ENCODE data around the gene CHST10. TPM values are rescaled to one million over a fixed set of nuclear protein-coding genes. Genes with fewer than 3 reads are reported as not detected.

CHST10 gene
- total RNA-seq, 1 experiment from 2014 or later = 11.3 TPM

GRCh38 chr2:100404411-100404810, 13.1 kb downstream of the CHST10 start:
- Histone ChIP-seq H3K9me3 (ENCODE audit: low read depth, low read length, poor library complexity, severe bottlenecking) (no peaks in the 10 kb centered on the region), H3K36me3 (ENCODE audit: insufficient read depth, low read length, poor library complexity, severe bottlenecking) (no peaks in the 10 kb centered on the region), H3K4me3 (ENCODE audit: low read depth, low read length, poor library complexity, severe bottlenecking) (no peak overlapping the region), H3K27me3 (replicated peaks; ENCODE audit: insufficient read depth, low read depth, low read length, poor library complexity) (no peaks in the 10 kb centered on the region), H3K4me1 (ENCODE audit: insufficient read depth, low read length, poor library complexity, severe bottlenecking) (no peaks in the 10 kb centered on the region), H3K27ac (ENCODE audit: low read depth, low read length, poor library complexity, severe bottlenecking) (no peak overlapping the region)
- CTCF ChIA-PET = no interaction called here
- no TSS peak for BruUV-seq (replicated peaks)
- POLR2A ChIA-PET (ENCODE audit: low non-redundant PET) = no interaction called here
- TF ChIP-seq EZH2 (IDR thresholded peaks at IDR 0.05; ENCODE audit: borderline replicate concordance, low read depth, low read length, poor library complexity, severe bottlenecking) (no peak), CTCF (conservative IDR thresholded peaks at IDR 0.05; ENCODE audit: low read depth, low read length) (no peak)
- intact Hi-C loops (cut with micrococcal nuclease; ENCODE audit: unreplicated experiment) = no loop called here
- no peak for DNase-seq (ENCODE audit: low spot score)

GRCh38 chr2:100403722-100404121, 13.7 kb downstream of the CHST10 start:
- Histone ChIP-seq H3K4me3 (ENCODE audit: low read depth, low read length, poor library complexity, severe bottlenecking) (no peak overlapping the region), H3K27me3 (replicated peaks; ENCODE audit: insufficient read depth, low read depth, low read length, poor library complexity) (no peaks in the 10 kb centered on the region), H3K9me3 (ENCODE audit: low read depth, low read length, poor library complexity, severe bottlenecking) (no peaks in the 10 kb centered on the region), H3K27ac (ENCODE audit: low read depth, low read length, poor library complexity, severe bottlenecking) (no peak overlapping the region), H3K4me1 (ENCODE audit: insufficient read depth, low read length, poor library complexity, severe bottlenecking) (no peaks in the 10 kb centered on the region), H3K36me3 (ENCODE audit: insufficient read depth, low read length, poor library complexity, severe bottlenecking) (no peaks in the 10 kb centered on the region)
- TF ChIP-seq CTCF (conservative IDR thresholded peaks at IDR 0.05; ENCODE audit: low read depth, low read length) = no peak
- no peak for TF ChIP-seq EZH2 (IDR thresholded peaks at IDR 0.05; ENCODE audit: borderline replicate concordance, low read depth, low read length, poor library complexity, severe bottlenecking)
- POLR2A ChIA-PET (ENCODE audit: low non-redundant PET) = no interaction called here
- DNase-seq (ENCODE audit: low spot score) = no peak
- intact Hi-C loops (cut with micrococcal nuclease; ENCODE audit: unreplicated experiment) = no loop called here
- no TSS peak for BruUV-seq (replicated peaks)
- CTCF ChIA-PET = no interaction called here

- Histone ChIP-seq H3K4me1 (ENCODE audit: insufficient read depth, low read length, poor library complexity, severe bottlenecking) (no peaks in the 10 kb centered on the region), H3K27ac (ENCODE audit: low read depth, low read length, poor library complexity, severe bottlenecking) (no peak overlapping the region), H3K4me3 (ENCODE audit: low read depth, low read length, poor library complexity, severe bottlenecking) (no peak overlapping the region), H3K36me3 (ENCODE audit: insufficient read depth, low read length, poor library complexity, severe bottlenecking) (no peaks in the 10 kb centered on the region), H3K27me3 (replicated peaks; ENCODE audit: insufficient read depth, low read depth, low read length, poor library complexity) (no peaks in the 10 kb centered on the region), H3K9me3 (ENCODE audit: low read depth, low read length, poor library complexity, severe bottlenecking) (no peaks in the 10 kb centered on the region)
- TF ChIP-seq CTCF (conservative IDR thresholded peaks at IDR 0.05; ENCODE audit: low read depth, low read length) (no peak), EZH2 (IDR thresholded peaks at IDR 0.05; ENCODE audit: borderline replicate concordance, low read depth, low read length, poor library complexity, severe bottlenecking) (no peak)
- POLR2A ChIA-PET (ENCODE audit: low non-redundant PET) = no interaction called here
- CTCF ChIA-PET = no interaction called here
- no peak for DNase-seq (ENCODE audit: low spot score)
- intact Hi-C loops (cut with micrococcal nuclease; ENCODE audit: unreplicated experiment) = no loop called here
- no TSS peak for BruUV-seq (replicated peaks)
Observed at GRCh38 chr2:100401268-100401667, 16.2 kb downstream of the CHST10 start.
